ENCODE results near the gene MYO1A. TPM values are rescaled to one million over a fixed set of nuclear protein-coding genes. Genes with fewer than 3 reads are reported as not detected.

The MYO1A gene
- total RNA-seq, 6 donors from 2014 or later = under 0.01 to 6.2 (median 0.67) TPM; not detected in 1

DNA sequence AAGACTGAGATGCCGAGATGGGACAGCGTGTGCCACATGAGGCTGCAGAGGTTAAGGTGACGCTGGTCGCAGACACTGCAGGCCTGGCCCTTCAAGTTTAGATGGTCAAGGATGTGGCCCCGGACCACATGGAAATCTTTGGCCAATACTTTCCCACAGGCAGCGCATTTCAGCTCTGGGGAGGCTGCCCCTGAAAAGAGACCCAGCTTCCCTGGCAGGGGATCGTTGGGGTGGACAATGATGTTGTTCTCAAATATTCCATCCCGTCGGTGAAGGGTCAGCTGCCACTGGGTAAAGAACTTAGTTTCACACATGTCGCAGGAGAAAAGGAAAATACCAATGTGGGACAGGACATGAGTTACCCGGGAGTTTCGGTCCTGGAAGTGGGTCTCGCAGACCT lies 46.5 kb downstream of the MYO1A start:
- DNase-seq (no peak), ATAC-seq (ENCODE audit: low FRiP score in 2 of 2) (no peak)
- TF ChIP-seq POLR2AphosphoS5 (IDR thresholded peaks at IDR 0.05) (no peak), CTCF (IDR thresholded peaks at IDR 0.05) (no peak), EP300 (IDR thresholded peaks at IDR 0.05) (no peak), POLR2A (IDR thresholded peaks at IDR 0.05) (no peak)
- H3K27ac ChIP-seq = no peak overlapping the region
- H3K4me1 ChIP-seq = peaks cover 24 to 47% (median 38%) of the 10 kb centered on the region in 4 donors
- no peaks in the 10 kb centered on the region for H3K27me3 ChIP-seq
- 91 to 93% methylated on average over 13 of the region's 13 CpGs for WGBS, 2 donors
- H3K36me3 ChIP-seq = peaks cover 18 to 51% (median 30%) of the 10 kb centered on the region in 4 donors
- H3K9me3 ChIP-seq = no peaks in the 10 kb centered on the region
- H3K4me3 ChIP-seq = no peak overlapping the region

GRCh38 chr12:57001448-57001906 lies 48.5 kb downstream of the MYO1A start:
- ATAC-seq (ENCODE audit: low FRiP score in 2 of 2) = peak; percentile 55 to 71
- Histone ChIP-seq H3K4me1 (peaks cover 25 to 38% (median 35%) of the 10 kb centered on the region in 4 donors), H3K9me3 (no peaks in the 10 kb centered on the region), H3K27ac (no peak overlapping the region), H3K4me3 (no peak overlapping the region), H3K36me3 (peaks cover 18 to 52% (median 30%) of the 10 kb centered on the region in 4 donors), H3K27me3 (no peaks in the 10 kb centered on the region)
- DNase-seq = peak in 1 of 2 donors; percentile 78
- 29 to 43% methylated on average over 8 to 13 of the region's 13 CpGs for WGBS, 2 donors
- TF ChIP-seq POLR2AphosphoS5 (IDR thresholded peaks at IDR 0.05) (peak in 1 of 2 donors; percentile 16), CTCF (IDR thresholded peaks at IDR 0.05) (peak; percentile 74 to 90 (median 82)), EP300 (IDR thresholded peaks at IDR 0.05) (no peak)

DNA sequence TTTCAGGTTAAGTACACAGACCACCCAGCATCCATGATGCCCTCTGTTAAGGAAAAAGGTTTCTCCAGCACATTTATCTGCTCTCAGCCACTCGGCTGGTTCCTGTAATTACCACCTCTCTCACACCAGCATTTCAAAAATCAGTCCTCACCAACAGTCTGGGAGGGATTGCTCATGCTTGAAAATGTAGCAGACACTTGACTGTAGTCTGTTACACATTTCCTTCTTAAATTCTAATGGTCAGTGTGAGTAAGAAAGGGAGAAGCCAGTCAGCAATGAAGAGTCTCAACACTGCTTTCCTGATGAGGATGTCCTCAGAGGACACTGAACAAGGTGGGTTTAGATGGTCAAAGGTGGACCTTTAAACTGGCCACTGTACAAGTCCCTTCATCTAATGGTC lies 49.5 kb downstream of the MYO1A start:
- Histone ChIP-seq H3K27ac (no peak overlapping the region), H3K9me3 (no peaks in the 10 kb centered on the region), H3K27me3 (no peaks in the 10 kb centered on the region), H3K36me3 (peaks cover 18 to 57% (median 30%) of the 10 kb centered on the region in 4 donors), H3K4me1 (peaks cover 20 to 39% (median 32%) of the 10 kb centered on the region in 4 donors), H3K4me3 (no peak overlapping the region)
- WGBS, 2 donors = 72 to 75% methylated on average over 1 of the region's 1 CpG
- TF ChIP-seq CTCF (IDR thresholded peaks at IDR 0.05) = no peak
- no peak for TF ChIP-seq POLR2AphosphoS5 (IDR thresholded peaks at IDR 0.05)
- no peak for TF ChIP-seq POLR2A (IDR thresholded peaks at IDR 0.05)
- DNase-seq (no peak), ATAC-seq (ENCODE audit: low FRiP score in 2 of 2) (no peak)

- DNase-seq = no peak
- no peak overlapping the region for H3K4me3 ChIP-seq
Observed at GRCh38 chr12:56999456-56999855, 50.5 kb downstream of the MYO1A start.

More at GRCh38 chr12:56999456-56999855, 50.5 kb downstream of the MYO1A start:
- 89 to 90% methylated on average over 4 of the region's 4 CpGs for WGBS, 2 donors
- no peak for TF ChIP-seq POLR2A (IDR thresholded peaks at IDR 0.05)
- no peak for TF ChIP-seq POLR2AphosphoS5 (IDR thresholded peaks at IDR 0.05)
- TF ChIP-seq EP300 (IDR thresholded peaks at IDR 0.05) = no peak
- no peak for TF ChIP-seq CTCF (IDR thresholded peaks at IDR 0.05)
- no peaks in the 10 kb centered on the region for H3K9me3 ChIP-seq
- peaks cover 14 to 34% (median 23%) of the 10 kb centered on the region in 4 donors for H3K4me1 ChIP-seq
- H3K27me3 ChIP-seq = no peaks in the 10 kb centered on the region
- no peak overlapping the region for H3K27ac ChIP-seq
- no peak for ATAC-seq (ENCODE audit: low FRiP score in 2 of 2)
- peaks cover 18 to 57% (median 28%) of the 10 kb centered on the region in 4 donors for H3K36me3 ChIP-seq
